ENCODE measurements around the gene LGALS9.
"Not testable (repeated sequence)": the region's sequence is repeated elsewhere in the genome, so short reads cannot be mapped to it uniquely, and the experiment has no call there.

LGALS9 gene

DNA sequence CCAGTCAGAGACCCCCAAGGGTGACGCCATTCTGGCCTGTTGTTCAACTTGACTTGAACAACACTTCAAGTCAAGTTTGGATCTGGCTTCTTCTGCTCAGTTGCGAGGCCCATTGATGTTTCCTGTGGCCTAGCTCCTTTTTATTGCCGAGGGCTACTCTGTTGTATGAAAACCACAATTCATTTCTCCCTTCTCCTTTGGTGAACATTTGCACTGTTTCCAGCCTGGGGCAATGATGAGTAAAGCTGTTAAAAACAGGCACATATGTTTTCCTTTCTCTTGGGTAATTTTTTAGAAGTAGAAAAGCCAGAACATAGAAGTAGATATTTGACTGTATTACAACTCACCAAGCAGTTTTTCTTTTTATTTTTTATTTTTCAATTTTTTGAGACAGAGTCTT, 1.7 kb upstream of the LGALS9 start:
- DNase-seq (ENCODE audit: low read depth) = not testable (repeated sequence)

DNA sequence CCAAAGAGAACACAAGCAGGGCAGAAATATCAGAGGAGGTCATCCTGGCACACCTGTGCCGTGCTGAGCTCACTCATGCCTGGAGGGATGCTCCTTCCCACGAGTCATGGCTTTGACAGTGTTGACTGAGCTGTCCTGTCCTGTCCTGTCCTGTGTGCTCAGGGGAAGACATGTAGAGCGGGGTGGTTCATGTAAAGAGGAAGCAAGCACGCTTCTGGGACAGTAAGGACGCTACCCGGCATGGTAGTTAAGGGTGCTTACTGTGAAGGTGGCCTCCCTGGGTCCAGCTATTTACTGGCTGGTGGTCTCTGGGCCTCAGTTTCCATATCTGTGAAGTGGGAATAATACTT, 398 bp downstream of the LGALS9 start:
- no peak for DNase-seq (ENCODE audit: low read depth)

DNA sequence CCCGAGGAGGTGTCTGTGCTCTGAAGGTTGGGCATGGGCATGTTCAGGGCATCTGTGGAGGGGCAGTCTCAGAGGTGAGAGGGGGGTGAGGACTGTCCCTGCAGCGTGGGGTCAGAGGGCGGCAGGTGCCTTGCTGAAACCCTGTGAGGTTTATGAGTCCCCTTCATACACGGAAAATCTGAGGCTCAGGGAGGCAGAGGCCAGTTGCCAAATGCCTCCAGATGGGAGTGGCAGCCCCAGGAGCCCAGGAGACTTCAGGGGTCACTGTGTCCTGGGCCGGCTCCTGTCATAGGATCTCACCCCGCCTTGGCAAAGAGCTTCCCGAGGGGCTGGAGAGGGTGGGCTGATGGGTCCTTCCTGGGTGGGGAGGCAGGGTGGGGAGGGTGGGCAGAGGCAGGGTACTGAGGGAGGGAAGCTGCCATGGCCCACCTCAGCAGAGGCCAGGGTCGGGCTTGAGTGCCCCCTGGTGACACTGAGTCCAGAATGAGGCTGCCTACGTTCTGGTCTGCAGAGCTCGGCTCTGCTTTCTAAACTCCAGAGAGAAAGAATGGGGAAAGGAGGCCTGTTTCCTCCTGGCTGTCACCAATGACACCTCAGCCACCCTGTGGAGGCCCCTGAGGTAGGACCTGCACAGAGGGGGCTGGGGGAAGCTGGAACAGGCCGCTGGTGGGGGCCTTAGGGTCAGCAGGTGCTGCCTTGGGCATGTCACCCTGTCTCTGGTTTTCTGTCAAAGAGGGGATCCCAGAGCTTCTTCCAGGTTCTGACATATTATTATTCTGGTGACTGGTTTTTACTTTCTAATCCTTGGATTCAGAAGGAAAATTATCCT, 1.1 kb downstream of the LGALS9 start:
- DNase-seq (ENCODE audit: low read depth) = no peak

DNA sequence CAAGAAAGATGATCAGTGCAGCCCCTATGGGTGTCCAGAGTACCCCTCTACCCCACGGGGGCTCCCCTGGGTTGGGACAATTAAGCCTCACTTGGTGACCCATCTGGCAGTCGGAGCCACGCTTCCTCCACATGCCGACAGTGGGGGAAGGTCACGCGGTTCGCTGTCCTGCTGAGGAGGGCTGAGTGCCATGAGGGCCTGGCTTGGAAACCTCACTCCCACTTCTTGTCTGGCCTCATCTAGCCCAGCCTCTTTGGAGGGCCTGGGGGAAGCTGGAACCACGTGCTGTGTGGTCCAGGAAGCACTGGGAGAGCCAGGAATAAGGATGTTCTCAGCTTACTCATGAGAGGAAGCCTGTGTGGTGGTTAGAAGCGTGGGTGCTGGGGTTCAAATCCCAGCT, 1.8 kb downstream of the LGALS9 start:
- not testable (repeated sequence) for DNase-seq (ENCODE audit: low read depth)

DNA sequence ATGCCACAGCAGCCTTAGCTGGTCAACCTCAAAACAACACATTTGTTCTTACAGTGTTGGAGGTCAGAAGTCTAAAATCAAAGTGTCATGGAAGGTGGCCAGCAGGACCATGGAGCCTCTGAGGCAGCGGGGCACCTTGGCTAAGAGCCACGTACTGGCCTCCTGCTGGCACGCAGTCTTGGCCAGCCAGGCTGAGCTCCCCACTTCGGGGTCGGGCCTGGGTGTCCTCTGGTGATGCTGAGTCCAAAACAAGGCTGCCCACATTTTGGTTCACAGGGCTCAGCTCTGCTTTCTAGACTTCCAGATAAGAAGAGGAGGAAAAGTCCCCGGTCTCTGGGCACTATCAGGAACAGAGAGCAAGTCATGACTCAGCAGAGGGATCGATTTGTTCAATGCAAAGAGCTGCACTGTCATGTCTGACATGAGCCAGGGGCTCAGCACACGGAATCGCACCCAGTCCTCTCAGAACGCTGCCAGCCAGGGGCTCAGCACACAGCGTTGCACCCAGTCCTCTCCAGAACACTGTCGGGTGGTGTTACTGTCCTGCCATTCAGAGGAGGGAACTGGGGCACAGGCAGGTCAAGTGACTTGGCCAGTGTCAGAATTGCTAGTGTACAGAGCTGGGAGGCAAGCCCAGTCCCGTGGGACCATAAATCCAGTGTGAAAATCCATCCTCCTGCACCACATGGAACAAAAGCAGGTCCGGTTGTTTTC, 2.5 kb downstream of the LGALS9 start:
- no peak for DNase-seq (ENCODE audit: low read depth)

DNA sequence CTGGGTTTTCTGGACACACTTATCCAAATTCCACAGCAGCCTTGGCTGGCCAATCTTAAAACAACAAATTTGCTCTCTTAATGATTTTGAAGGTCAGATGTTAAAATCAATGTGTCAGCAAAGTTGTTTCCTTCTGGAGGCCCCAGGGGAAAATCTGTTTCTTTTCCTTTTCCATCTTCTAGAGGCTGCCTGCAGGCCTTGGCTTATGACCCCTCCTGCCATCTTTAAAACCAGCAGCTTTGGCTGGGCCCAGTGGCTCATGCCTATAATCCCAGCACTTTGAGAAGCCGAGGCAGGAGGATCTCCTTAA, 3.0 kb downstream of the LGALS9 start:
- DNase-seq (ENCODE audit: low read depth) = no peak

DNA sequence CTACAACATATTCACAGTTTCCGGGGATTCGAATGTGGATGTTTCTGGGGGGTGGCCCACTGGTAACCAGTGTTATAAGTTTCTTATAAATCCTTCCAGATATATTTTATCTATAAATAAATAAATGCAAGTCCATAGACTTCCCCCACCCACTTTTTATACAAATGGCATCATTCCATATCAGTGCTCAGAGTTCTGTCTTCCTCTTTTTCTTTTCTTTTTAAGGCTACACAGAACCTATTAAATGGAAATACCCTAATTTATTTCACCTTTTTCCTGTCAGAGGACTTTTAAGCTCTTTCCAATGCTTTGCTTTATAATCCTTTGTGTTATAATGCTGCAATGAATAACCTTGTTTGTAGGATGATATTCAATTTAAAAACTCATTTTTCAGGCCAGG, 3.8 kb downstream of the LGALS9 start:
- DNase-seq (ENCODE audit: low read depth) = no peak

DNA sequence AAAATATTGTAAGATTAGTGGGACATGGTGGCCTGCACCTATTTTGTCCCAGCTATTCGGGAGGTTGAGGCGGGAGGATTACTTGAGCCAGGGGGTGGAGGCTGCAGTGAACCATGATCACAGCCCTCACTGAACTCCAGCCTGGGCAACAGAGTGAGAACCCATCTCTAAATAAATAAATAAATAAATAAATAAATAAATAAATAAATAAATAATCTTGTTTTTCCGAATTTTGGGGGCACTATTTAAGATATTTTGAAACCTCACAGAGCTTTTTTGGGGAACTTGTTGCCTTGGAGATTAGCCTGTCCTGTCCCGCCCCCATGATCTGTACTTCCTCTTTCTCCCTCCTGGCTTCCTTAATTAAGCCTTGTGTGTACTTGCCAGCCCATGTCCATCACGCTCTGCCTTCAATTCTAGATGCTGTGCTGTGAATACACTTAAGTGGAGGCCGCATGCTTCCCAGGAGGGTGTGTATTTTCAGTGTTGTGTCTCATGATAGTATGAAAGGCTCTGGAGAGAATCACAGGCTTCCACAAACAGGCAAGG, 4.4 kb downstream of the LGALS9 start:
- no peak for DNase-seq (ENCODE audit: low read depth)

DNA sequence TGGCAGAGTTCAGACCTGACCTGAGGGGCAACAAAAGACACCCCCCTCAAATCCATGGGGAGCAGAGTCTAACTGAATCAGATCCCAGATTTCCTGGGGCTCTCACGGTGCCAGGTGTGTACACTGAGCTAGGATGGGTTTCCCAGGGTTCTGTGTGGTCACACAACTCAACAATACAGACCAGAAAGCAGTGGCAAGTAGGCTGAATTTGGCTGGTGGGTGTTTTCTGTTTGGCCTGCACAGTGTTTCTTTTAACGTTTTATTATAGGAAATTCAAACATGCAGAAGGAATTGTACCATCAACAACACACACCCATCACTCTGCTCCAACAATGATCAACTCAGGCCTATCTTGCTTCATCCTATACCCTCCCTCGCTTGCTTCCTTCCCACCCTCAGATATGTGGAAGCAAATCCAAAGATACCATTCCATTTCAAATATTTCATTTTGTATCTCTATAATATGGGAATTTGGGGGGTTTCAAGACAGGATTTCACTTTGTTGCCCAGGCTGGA, 5.1 kb downstream of the LGALS9 start:
- not testable (repeated sequence) for DNase-seq (ENCODE audit: low read depth)

DNA sequence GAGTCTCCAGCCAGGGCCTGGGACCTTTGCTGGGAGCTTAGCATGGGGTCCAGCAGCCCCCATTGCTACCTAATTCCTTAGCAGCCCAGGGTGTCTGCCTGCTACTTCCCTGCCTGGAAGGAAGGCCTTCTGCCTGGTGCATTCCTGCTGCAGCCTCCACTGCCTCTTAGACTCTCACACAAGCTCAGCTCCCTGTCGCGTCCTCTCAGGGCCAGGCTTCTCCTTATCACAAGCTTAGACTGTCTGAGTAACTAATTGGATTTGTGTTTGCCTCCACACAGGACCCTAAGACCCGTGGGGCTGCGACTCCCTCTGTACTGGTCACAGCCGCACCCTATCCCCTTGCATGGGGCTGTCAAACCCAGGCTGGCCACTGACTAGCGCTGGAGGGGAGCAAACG, 6.8 kb downstream of the LGALS9 start:
- DNase-seq (ENCODE audit: low read depth) = not testable (repeated sequence)

DNA sequence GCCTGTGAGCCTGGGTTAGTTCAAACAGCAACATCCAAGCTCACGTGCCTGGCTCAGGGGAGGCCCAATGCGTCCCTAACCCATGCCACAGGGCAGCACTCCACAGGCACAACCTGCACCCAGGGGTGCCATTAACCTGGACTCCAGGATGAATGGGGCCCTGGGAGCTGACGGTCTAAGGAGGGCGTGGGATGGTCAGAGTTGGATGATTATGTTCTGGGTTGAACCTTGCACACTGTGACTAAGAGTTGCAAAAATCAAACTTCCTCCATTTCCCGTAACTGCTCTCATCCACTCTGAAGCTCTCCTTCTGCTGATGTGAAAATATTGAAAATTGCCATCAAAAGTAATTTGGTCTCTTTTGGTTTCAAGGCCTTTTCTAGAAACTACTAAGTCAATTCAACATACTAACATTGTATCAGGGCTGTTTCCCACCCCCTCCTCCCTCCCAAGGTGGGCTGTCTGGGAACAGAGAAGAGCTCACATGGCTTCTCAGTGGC, 7.5 kb downstream of the LGALS9 start:
- DNase-seq (ENCODE audit: low read depth) = not testable (repeated sequence)

DNA sequence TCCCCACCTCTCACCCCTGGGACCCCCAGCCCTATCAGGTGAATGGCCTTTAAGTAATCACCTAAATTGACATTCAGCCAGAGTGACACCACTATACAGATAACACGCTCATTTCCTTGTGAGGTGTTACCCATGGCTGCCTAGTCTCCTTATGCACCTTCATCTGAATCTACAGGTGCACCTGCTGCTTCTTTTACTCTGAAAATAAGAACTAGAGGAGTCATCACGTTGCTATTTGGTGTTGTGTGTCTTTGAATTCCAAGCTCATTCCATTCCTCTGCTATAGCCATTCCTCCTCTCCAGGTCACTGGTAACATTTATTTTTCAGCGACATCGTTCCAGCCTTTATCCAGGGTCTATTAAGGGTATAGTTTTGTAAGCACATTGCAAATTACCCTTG, 9.8 kb downstream of the LGALS9 start:
- DNase-seq (ENCODE audit: low read depth) = no peak

DNA sequence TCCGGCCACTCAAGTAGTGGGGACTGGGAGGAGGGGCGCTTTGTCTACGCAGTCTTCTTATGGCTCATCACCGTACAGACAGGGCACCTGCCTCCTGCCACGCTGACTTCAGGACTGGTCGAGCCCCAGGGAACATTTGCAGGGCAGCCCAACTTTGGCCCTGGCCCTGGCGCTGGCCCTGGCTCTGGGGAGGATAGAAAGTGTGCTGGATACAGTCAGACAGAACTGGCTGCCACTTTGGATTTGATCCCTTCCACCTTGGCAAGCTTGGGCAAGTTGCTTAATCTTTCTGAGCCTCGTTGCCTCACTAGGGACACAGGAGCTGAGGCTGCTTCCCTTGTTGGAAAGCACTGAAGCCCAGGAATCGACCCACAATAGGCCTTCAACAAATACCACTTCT, 13.6 kb downstream of the LGALS9 start:
- no peak for DNase-seq (ENCODE audit: low read depth)

DNA sequence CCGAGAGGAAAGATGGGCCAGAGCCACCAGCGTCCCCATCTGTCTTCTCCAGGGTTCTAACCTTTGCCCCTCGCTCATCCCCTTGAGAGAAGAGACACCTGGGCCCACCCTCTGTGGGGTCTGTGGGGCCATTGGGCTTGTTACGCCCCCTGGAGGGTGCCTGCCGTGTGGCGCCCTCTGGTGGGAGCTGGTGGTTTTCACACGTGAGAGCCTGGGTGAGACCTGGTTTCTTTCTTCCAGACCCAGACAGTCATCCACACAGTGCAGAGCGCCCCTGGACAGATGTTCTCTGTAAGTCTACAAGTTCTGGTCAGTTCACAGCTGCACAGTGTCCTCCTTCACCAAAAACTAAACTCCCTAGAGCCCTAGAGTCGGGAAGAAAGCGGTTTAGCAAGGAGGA, 14.6 kb downstream of the LGALS9 start:
- DNase-seq (ENCODE audit: low read depth) = not testable (repeated sequence)

DNA sequence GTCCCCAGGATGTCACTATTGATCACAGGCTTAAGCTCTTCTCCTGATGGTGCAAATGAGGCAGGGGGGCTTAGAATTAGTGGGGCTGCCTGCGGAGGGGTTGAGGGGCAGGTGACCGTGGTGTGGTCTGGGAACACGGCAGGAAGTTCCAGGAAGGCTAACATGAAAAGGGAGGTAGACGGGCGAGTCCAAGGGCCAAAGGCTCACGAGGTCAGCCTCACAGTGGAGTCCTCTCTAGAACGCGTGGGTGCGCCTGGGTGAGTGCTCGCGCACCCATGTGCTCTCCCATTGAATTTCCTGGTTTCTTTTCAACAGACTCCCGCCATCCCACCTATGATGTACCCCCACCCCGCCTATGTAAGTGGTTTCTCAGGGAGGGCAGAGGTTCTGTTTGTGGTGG, 15.2 kb downstream of the LGALS9 start:
- no peak for DNase-seq (ENCODE audit: low read depth)

DNA sequence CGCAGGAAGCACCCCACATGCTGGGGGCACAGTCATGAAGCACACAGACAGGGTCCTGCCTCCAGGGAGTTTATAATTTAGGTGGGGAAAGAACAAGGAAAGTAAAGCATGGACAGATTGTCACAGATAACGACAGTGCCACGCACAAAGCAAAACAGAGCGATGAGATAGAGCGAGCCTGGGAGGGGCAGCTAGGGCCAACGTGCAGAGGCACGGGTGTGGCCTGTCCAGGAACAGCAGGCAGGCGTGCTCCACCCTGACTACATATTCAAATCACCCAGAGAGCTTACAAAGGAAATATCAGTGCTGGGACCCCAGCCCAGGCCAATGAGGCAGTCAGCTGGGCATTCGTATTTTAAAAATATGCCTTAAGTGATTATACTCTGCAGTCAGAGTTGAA, 16.8 kb downstream of the LGALS9 start:
- DNase-seq (ENCODE audit: low read depth) = no peak

DNA sequence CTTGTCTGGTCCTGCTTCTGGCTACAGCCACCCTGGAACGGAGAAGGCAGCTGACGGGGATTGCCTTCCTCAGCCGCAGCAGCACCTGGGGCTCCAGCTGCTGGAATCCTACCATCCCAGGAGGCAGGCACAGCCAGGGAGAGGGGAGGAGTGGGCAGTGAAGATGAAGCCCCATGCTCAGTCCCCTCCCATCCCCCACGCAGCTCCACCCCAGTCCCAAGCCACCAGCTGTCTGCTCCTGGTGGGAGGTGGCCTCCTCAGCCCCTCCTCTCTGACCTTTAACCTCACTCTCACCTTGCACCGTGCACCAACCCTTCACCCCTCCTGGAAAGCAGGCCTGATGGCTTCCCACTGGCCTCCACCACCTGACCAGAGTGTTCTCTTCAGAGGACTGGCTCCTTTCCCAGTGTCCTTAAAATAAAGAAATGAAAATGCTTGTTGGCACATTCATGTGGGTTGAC, 18.2 kb downstream of the LGALS9 start:
- not testable (repeated sequence) for DNase-seq (ENCODE audit: low read depth)

DNA sequence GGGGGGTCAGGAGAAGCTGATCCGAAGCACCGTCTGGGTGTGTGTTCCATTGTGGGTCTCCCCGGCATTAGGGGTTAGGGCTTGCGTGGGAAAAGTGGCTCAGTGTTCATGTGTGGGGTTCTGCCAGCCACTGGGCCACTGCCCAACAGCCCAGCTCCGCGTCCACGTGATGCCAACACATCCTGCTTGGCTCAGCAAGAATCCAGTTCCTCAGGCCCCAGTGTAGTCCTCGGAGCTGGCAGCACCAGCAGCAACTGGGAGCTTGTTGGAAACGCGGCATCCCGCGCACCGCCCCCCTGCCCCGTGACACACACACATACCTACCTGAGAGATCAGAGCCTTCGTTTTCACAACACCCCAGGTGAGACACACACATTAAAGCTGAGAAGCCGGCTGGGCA, 18.9 kb downstream of the LGALS9 start:
- no peak for DNase-seq (ENCODE audit: low read depth)

DNA sequence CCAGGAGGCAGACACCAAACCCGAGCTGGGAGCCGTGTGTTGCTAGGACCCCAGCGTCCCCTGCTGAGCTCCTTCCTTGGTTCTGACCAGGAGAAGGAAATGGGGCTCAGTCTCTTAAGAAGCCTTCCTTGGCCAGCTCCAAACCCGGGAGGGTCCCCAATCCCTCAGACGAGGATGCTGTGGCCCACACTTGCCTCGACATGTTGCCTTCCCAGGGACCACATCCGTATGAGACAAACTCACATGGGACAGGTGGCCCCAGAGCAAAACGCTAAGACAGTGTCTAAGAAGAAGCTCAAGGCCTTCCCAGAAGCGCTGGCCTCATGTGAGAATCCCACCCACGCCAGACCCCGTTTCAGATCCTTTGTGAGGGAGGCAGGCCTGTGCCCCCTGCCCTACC, 19.8 kb downstream of the LGALS9 start:
- no peak for DNase-seq (ENCODE audit: low read depth)

DNA sequence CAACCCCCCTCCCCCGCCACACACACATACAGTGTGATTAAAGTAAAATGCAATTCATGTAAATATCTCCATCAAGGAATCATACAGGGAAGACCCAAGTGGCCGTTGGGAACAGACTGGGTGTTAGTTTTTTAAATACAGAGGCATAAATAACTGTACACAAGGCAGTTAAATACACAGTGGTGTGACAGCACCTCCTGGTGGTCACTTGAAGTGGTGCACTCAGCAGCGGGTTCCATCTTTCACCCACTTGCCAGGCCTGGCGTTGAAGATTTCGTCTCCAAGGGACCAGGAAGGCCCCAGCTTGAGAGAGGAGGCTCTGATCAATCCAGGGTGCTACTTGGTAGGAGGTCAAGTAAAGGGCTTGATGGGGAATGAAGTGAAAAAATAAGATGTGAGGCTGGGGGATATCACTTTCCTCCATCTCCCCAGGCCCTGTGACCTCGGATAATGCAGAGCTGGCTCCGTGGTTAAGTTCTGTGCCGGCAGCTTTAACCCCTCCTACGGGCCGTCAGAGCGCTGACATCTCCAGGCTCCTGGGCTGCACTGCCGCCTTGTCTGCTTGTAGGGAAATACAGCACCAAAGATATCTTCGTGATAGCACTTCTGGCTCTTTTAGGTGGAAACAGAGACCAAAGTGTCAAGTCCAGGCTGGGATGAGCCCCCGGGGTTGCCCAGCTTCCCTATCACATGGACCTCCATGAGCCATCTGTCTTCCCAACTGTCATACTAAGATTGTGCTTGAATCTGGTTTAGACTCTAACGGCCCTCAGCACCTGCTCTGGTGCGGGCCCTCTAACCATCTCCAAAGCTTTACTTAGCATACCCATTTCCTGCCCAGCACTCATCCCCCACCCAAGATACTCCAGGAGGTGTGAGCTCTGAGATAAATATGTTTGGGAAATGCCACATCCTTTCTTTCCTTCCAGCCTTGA, 20.7 kb downstream of the LGALS9 start:
- DNase-seq (ENCODE audit: low read depth) = no peak

DNA sequence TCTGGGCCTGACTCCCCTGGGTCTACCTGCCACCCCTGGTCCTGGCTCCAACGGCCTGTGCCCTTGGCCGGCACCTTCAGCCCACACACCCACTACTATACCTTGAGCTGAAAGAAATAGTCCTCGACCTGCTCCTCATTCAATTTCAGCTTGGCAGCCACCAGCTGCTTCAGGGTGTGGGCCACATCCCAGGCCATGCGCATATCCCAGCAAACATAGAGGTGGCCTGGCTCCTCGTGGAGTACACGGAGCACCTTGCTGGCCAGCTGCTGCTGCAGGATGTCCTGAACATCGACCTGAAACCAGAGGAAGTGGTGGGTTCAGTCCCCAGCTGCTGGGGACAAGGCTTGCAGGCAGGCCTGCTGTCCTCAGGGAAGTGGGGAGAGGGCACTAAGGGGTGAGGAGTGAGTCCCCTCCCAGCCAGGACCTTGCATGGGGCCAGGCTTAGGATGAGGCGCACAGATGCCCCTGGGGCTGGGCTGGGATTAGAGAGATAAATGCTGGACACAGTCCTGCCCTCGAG, 22.5 kb downstream of the LGALS9 start:
- not testable (repeated sequence) for DNase-seq (ENCODE audit: low read depth)

DNA sequence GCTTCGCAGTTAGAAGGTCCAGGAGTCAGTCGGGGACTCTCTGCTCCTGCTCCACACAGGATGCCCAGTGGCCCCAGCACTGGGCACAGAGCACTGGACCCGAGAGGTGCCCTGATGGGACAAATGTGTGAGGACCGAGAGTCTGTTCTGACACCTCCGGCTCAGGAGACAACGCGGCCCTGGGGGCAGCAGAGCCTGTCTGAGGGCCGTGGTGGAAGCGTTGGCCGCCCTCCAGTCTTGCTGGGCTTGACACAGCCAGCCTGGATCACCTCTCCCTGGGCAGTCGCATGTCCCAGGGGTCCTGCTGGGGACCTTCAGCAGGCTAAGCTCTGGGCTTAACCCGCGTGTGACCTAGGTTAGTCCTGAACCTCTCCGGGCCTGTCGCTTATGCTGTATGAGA, 23.1 kb downstream of the LGALS9 start:
- no peak for DNase-seq (ENCODE audit: low read depth)
